GM23338 (cell line): ENCODE measurements around the gene CYP26C1. TPM values are rescaled to one million over a fixed set of nuclear protein-coding genes. Genes with fewer than 3 reads are reported as not detected.

Source experiments
- ATAC-seq: fragments of 200-7000 bp; cut with Tn5 transposase; 3 replicates; pipeline ENCODE4 v1.9.1; 2020
- DNase-seq: peaks from one replicate; pipeline ENCODE4 v3.0.0-alpha.2; 2015; ENCODE audit warnings: low spot score
- H2AFZ ChIP-seq: fragments of 200-600 bp; sonication (generic); 2 replicates; pipeline ENCODE4 v1.8.0; 2016; ENCODE audit warnings: antibody characterized with exemption, mild to moderate bottlenecking, moderate library complexity
- H3F3A ChIP-seq: fragments of 200-600 bp; sonication (generic); replicated peaks from 2 replicates; pipeline ENCODE4 v1.8.0; 2017; ENCODE audit warnings: antibody characterized with exemption, mixed run types, low read depth
- H3K27ac ChIP-seq: fragments of 200-600 bp; sonication (generic); 2 replicates; pipeline ENCODE4 v1.6.1; 2016; ENCODE audit warnings: low read depth
- H3K27me3 ChIP-seq: fragments of 200-600 bp; sonication (generic); 2 replicates; pipeline ENCODE4 v1.8.0; 2016; ENCODE audit warnings: mild to moderate bottlenecking, mixed run types, moderate library complexity; ENCODE audit not compliant: insufficient read depth
- H3K36me3 ChIP-seq: fragments of 200-600 bp; sonication (generic); 2 replicates; pipeline ENCODE4 v1.8.0; 2016; ENCODE audit warnings: mild to moderate bottlenecking; ENCODE audit not compliant: insufficient read depth
- H3K4me1 ChIP-seq: fragments of 200-600 bp; sonication (generic); 2 replicates; pipeline ENCODE4 v1.8.0; 2016; ENCODE audit warnings: mild to moderate bottlenecking, moderate library complexity; ENCODE audit not compliant: insufficient read depth
- H3K4me2 ChIP-seq: fragments of 200-600 bp; sonication (generic); 2 replicates; pipeline ENCODE4 v1.7.1; 2017; ENCODE audit warnings: mixed run types
- H3K4me3 ChIP-seq: fragments of 200-600 bp; sonication (generic); 2 replicates; pipeline ENCODE4 v1.6.1; 2016; ENCODE audit warnings: mixed run types
- H3K79me2 ChIP-seq: fragments of 200-600 bp; sonication (generic); replicated peaks from 2 replicates; pipeline ENCODE4 v1.8.0; 2017; ENCODE audit warnings: mild to moderate bottlenecking; ENCODE audit not compliant: insufficient read depth
- H3K9me2 ChIP-seq: fragments of 200-600 bp; sonication (generic); 2 replicates; pipeline ENCODE4 v1.8.0; 2017; ENCODE audit not compliant: insufficient read depth
- H4K20me1 ChIP-seq: fragments of 200-600 bp; sonication (generic); replicated peaks from 2 replicates; pipeline ENCODE4 v1.8.0; 2017; ENCODE audit warnings: mild to moderate bottlenecking; ENCODE audit not compliant: insufficient read depth
- H3K27ac Mint-ChIP-seq: 2 replicates; pipeline ENCODE4 v1.8.0; 2020; ENCODE audit warnings: inconsistent platforms, mild to moderate bottlenecking, moderate library complexity, mixed read lengths
- H3K27me3 Mint-ChIP-seq: 3 replicates; pipeline ENCODE4 v1.8.0; 2022; ENCODE audit warnings: low read depth, mild to moderate bottlenecking, moderate library complexity, mixed read lengths, inconsistent platforms; ENCODE audit not compliant: insufficient read depth, poor library complexity
- H3K36me3 Mint-ChIP-seq: 3 replicates; pipeline ENCODE4 v1.8.0; 2021; ENCODE audit warnings: low read depth, mild to moderate bottlenecking, inconsistent platforms, moderate library complexity, mixed read lengths
- H3K4me1 Mint-ChIP-seq: 3 replicates; pipeline ENCODE4 v1.8.0; 2020; ENCODE audit warnings: mild to moderate bottlenecking, inconsistent platforms, mixed read lengths
- H3K4me3 Mint-ChIP-seq: 3 replicates; pipeline ENCODE4 v1.8.0; 2021; ENCODE audit warnings: moderate library complexity, mild to moderate bottlenecking, inconsistent platforms, mixed read lengths
- H3K9me3 Mint-ChIP-seq: 3 replicates; pipeline ENCODE4 v1.8.0; 2020; ENCODE audit warnings: moderate library complexity, mild to moderate bottlenecking, inconsistent platforms, mixed read lengths
- CTCF ChIP-seq, 2 experiments: fragments of 200-600 bp in 1 of 2; sonication (generic) in 1 of 2; conservative IDR thresholded peaks; 2 replicates each; pipeline versions ENCODE4 v1.5.1 to v1.6.1; 2016 to 2017; ENCODE audit warnings: antibody characterized with exemption in 2 of 2, low read depth in 2 of 2, mild to moderate bottlenecking in 2 of 2, moderate library complexity in 1 of 2
- EZH2 ChIP-seq: fragments of 200-600 bp; sonication (generic); IDR thresholded peaks from one replicate; pipeline ENCODE4 v1.8.0; 2017; ENCODE audit warnings: antibody characterized with exemption, mild to moderate bottlenecking, low read depth; ENCODE audit not compliant: unreplicated experiment
- EZH2phosphoT487 ChIP-seq: fragments of 200-600 bp; sonication (generic); IDR thresholded peaks from one replicate; pipeline ENCODE4 v1.8.1; 2018; ENCODE audit warnings: antibody characterized with exemption; ENCODE audit not compliant: unreplicated experiment
- POLR2AphosphoS5 ChIP-seq: IDR thresholded peaks from 2 replicates; pipeline ENCODE4 v1.6.1; 2016; ENCODE audit warnings: antibody characterized with exemption, low read depth
- STAT1 ChIP-seq: IDR thresholded peaks from one replicate; pipeline ENCODE4 v1.6.1; 2016; ENCODE audit warnings: antibody characterized with exemption; ENCODE audit not compliant: unreplicated experiment
- ZNF114 ChIP-seq: fragments of 250-450 bp; sonication (Bioruptor Pico); IDR thresholded peaks from 2 replicates; pipeline ENCODE4 v1.5.0; 2020; ENCODE audit warnings: mild to moderate bottlenecking, moderate library complexity
- polyA plus RNA-seq: library from polyadenylated mRNA; unstranded; fragments of >200 nt; fragmentation: Nextera tagmentation; extraction: Ambion mirVana; gene quantifications from 2 replicates; pipeline ENCODE4 v1.2.1, GENCODE V29; 2016
- total RNA-seq: library from RNA; depleted of rRNA; stranded (reverse); fragments of >200 nt; shearing (Covaris generic); gene quantifications from 2 replicates; pipeline ENCODE4 v1.2.3, GENCODE V29; 2014

Gene CYP26C1
- total and polyA plus RNA-seq, 2 experiments from 2014 or later = 0.24 TPM; not detected in 1

DNA sequence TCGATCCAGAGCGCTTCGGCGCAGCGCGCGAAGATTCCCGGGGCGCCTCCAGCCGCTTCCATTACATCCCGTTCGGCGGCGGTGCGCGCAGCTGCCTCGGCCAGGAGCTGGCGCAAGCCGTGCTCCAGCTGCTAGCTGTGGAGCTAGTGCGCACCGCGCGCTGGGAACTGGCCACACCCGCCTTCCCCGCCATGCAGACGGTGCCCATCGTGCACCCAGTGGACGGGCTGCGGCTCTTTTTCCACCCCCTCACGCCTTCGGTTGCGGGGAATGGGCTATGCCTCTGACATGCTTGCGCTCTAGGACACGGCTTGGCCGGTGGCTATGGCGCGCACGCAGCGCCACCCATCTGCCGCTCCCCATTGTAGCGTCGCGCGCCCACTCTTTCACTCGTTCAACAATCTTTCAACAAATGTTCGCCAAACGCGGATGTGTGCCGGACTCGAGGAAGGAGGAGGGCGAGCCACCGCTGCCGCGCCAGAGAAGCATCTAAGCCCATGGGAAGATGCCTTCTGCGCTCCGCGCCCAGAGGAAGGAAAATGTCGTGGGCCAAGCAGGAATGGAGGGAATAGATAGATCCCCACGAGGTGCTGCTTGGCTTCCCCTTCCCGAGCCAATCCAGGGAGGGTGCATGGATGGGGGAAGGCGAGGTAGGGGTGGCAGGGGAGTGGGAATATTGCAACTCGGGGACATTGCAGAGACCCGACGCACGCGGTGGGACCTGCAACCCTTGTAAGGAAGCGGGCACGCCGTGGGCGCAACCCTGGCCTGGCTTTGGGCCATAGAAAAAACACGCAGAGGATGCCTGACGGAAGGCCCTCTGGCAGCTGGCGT lies 8.0 kb downstream of the CYP26C1 start:
- Histone ChIP-seq H2AFZ (peak overlapping the region; percentile 88), H3K27me3 (peaks cover 100% of the 10 kb centered on the region), H4K20me1 (peaks cover 21% of the 10 kb centered on the region), H3K4me2 (peak overlapping the region; percentile 82), H3K79me2 (no peaks in the 10 kb centered on the region), H3K27ac (no peak overlapping the region), H3K4me3 (peak overlapping the region; percentile 54), H3K9me2 (no peaks in the 10 kb centered on the region), H3K4me1 (peaks cover 40% of the 10 kb centered on the region), H3K36me3 (no peaks in the 10 kb centered on the region), H3F3A (peaks cover 31% of the 10 kb centered on the region)
- no peak overlapping the region for H3K27ac Mint-ChIP-seq
- H3K4me1 Mint-ChIP-seq = peaks cover 47% of the 10 kb centered on the region
- H3K36me3 Mint-ChIP-seq = no peaks in the 10 kb centered on the region; the same call in 2 of the 3 replicates
- peak overlapping the region; percentile 67 for H3K4me3 Mint-ChIP-seq
- DNase-seq (peak; percentile 77), ATAC-seq (peak; percentile 27)
- TF ChIP-seq EZH2 (peak; percentile 73), EZH2phosphoT487 (peak; percentile 86), CTCF (conservative IDR thresholded peaks at IDR 0.05; ENCODE audit: low read depth in 2 of 2) (peak; percentile 14 to 57; a peak in 2 of 4 replicates), ZNF114 (CRISPR knock-in tag) (no peak), STAT1 (no peak)
- no peaks in the 10 kb centered on the region; the same call in 2 of the 3 replicates for H3K9me3 Mint-ChIP-seq
- H3K27me3 Mint-ChIP-seq = peaks cover 99% of the 10 kb centered on the region

DNA sequence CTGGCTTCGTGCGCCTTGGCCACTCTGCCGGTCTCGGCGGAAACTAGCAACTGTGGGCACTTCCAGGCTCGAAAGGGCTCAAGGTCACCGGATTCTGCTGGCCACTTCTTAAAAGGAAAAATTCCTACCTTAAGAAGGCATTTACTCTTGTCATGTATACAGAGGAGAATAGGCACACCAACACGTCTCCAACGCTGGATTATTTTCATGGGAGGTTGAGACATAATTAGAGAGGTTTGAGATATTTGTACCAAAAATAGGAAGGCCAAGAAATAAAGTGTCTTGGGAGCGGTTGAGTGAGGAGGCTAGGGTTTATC lies 8.6 kb downstream of the CYP26C1 start:
- peaks cover 45% of the 10 kb centered on the region for H3K4me1 Mint-ChIP-seq
- no peak overlapping the region for H3K27ac Mint-ChIP-seq
- no peaks in the 10 kb centered on the region; the same call in 2 of the 3 replicates for H3K36me3 Mint-ChIP-seq
- Histone ChIP-seq H3K4me1 (peaks cover 39% of the 10 kb centered on the region), H3K9me2 (no peaks in the 10 kb centered on the region), H3K4me2 (peak overlapping the region; percentile 82), H3K36me3 (no peaks in the 10 kb centered on the region), H3K27me3 (peaks cover 100% of the 10 kb centered on the region), H3K79me2 (no peaks in the 10 kb centered on the region), H4K20me1 (peaks cover 21% of the 10 kb centered on the region), H3K4me3 (peak overlapping the region; percentile 54), H3K27ac (no peak overlapping the region), H3F3A (peaks cover 28% of the 10 kb centered on the region), H2AFZ (no peak overlapping the region)
- ATAC-seq (no peak), DNase-seq (no peak)
- TF ChIP-seq CTCF (conservative IDR thresholded peaks at IDR 0.05; ENCODE audit: low read depth in 2 of 2) = no peak
- TF ChIP-seq POLR2AphosphoS5 = no peak
- peak; percentile 91 for TF ChIP-seq EZH2
- peaks cover under 1% of the 10 kb centered on the region; the same call in 2 of the 3 replicates for H3K9me3 Mint-ChIP-seq
- H3K27me3 Mint-ChIP-seq = peaks cover 99% of the 10 kb centered on the region
- peak overlapping the region; percentile 67; the same call in 1 of the 3 replicates for H3K4me3 Mint-ChIP-seq
